GM19240 (cell line): ENCODE measurements around the gene TM7SF3.
"Not testable (repeated sequence)": the region's sequence is repeated elsewhere in the genome, so short reads cannot be mapped to it uniquely, and the experiment has no call there.

ENCODE experiments used
- DNase-seq: peaks from one replicate; pipeline ENCODE4 v3.0.0; 2011; ENCODE audit warnings: low spot score; ENCODE audit not compliant: insufficient read length

The TM7SF3 gene

GRCh38 chr12:26979733-26980132 is 34.5 kb downstream of the TM7SF3 start:
- DNase-seq = no peak

- DNase-seq = no peak
Observed at GRCh38 chr12:26978801-26979200, 35.4 kb downstream of the TM7SF3 start.

- DNase-seq = no peak
Observed at GRCh38 chr12:26976687-26977086, 37.5 kb downstream of the TM7SF3 start.

- DNase-seq = peak; percentile 55
Observed at GRCh38 chr12:26971963-26972362, 42.2 kb downstream of the TM7SF3 start.

- DNase-seq = no peak
Observed at GRCh38 chr12:26970136-26970535, 44.0 kb downstream of the TM7SF3 start.

GRCh38 chr12:26966842-26967241 is 47.3 kb downstream of the TM7SF3 start:
- DNase-seq = no peak

GRCh38 chr12:26963413-26963812 is 50.8 kb downstream of the TM7SF3 start:
- no peak for DNase-seq

- DNase-seq = no peak
Observed at GRCh38 chr12:26961803-26962202, 52.4 kb downstream of the TM7SF3 start.

GRCh38 chr12:26961391-26961790 is 52.8 kb downstream of the TM7SF3 start:
- DNase-seq = not testable (repeated sequence)

GRCh38 chr12:26954027-26954426 is 60.2 kb downstream of the TM7SF3 start:
- DNase-seq = no peak

GRCh38 chr12:26953447-26953846 is 60.7 kb downstream of the TM7SF3 start:
- no peak for DNase-seq

- DNase-seq = no peak
Observed at GRCh38 chr12:26948309-26948708, 65.9 kb downstream of the TM7SF3 start.

- no peak for DNase-seq
Observed at GRCh38 chr12:26941215-26941594, 73.0 kb downstream of the TM7SF3 start.

- no peak for DNase-seq
Observed at GRCh38 chr12:26940516-26941214, 73.5 kb downstream of the TM7SF3 start.

- no peak for DNase-seq
Observed at GRCh38 chr12:26939953-26940352, 74.2 kb downstream of the TM7SF3 start.

- DNase-seq = no peak
Observed at GRCh38 chr12:26939192-26939832, 74.9 kb downstream of the TM7SF3 start.

- DNase-seq = no peak
Observed at GRCh38 chr12:26938701-26939062, 75.5 kb downstream of the TM7SF3 start.

- DNase-seq = peak; percentile 36
Observed at GRCh38 chr12:26937863-26938700, 76.1 kb downstream of the TM7SF3 start, which contains the start of the genes FGFR1OP2 and INTS13. FGFR1OP2 (plus strand) TSS chr12:26938470; CDS start chr12:26954159, 15,689 bp downstream. INTS13 (minus strand) TSS chr12:26937981; CDS start chr12:26936803, 1,178 bp downstream.

- DNase-seq = no peak
Observed at GRCh38 chr12:26937443-26937862, 76.7 kb downstream of the TM7SF3 start.

- DNase-seq = no peak
Observed at GRCh38 chr12:26936559-26937442, 77.4 kb downstream of the TM7SF3 start.
